Fibroblast of the aortic adventitia (primary cell): ENCODE data around the gene RPS2. TPM values are rescaled to one million over a fixed set of nuclear protein-coding genes. Genes with fewer than 3 reads are reported as not detected.

ENCODE experiments used
- DNase-seq: peaks from one replicate; pipeline ENCODE4 v3.0.0-alpha.2; 2010; ENCODE audit warnings: low read depth
- H3K4me3 ChIP-seq: 2 replicates; pipeline ENCODE4 v1.5.1; 2011; ENCODE audit warnings: low read depth, mild to moderate bottlenecking, control low read depth, low read length, moderate library complexity
- CTCF ChIP-seq: IDR thresholded peaks from 2 replicates; pipeline ENCODE4 v1.5.1; 2011; ENCODE audit warnings: mild to moderate bottlenecking, low read length, control low read depth, inconsistent platforms; ENCODE audit not compliant: insufficient read depth
- total RNA-seq: library from RNA; depleted of rRNA; stranded (reverse); fragments of >200 nt; gene quantifications from 2 replicates; pipeline ENCODE4 v1.2.3, GENCODE V29; 2012; ENCODE audit warnings: low replicate concordance

Gene RPS2
- total RNA-seq, 1 donor, result 1,645 TPM

- no peak for TF ChIP-seq CTCF
- DNase-seq, result no peak
- H3K4me3 ChIP-seq, result no peak overlapping the region
Measured at GRCh38 chr16:1998852-1999801, 34.5 kb upstream of the RPS2 start.

- TF ChIP-seq CTCF, result no peak
- DNase-seq, result no peak
- no peak overlapping the region for H3K4me3 ChIP-seq
Measured at GRCh38 chr16:1998360-1998835, 33.8 kb upstream of the RPS2 start.

GRCh38 chr16:1997494-1998359 is 33.1 kb upstream of the RPS2 start:
- no peak for DNase-seq
- H3K4me3 ChIP-seq, result no peak overlapping the region
- no peak for TF ChIP-seq CTCF

- DNase-seq, result no peak
- no peak for TF ChIP-seq CTCF
- H3K4me3 ChIP-seq, result no peak overlapping the region
Measured at GRCh38 chr16:1993731-1994131, 29.1 kb upstream of the RPS2 start.

- DNase-seq, result no peak
- H3K4me3 ChIP-seq, result no peak overlapping the region
- no peak for TF ChIP-seq CTCF
Measured at GRCh38 chr16:1992704-1993317, 28.2 kb upstream of the RPS2 start.

GRCh38 chr16:1991948-1992703 is 27.5 kb upstream of the RPS2 start:
- no peak for TF ChIP-seq CTCF
- peak overlapping the region; percentile 54 for H3K4me3 ChIP-seq
- peak; percentile 88 for DNase-seq
